HG03159 (cell line): ENCODE measurements around the gene FOXP1.

Experiments
- ATAC-seq: cut with Tn5 transposase; IDR thresholded peaks from one replicate; pipeline ENCODE4 v1.9.1; 2021; ENCODE audit warnings: mild to moderate bottlenecking, moderate library complexity; ENCODE audit not compliant: unreplicated experiment

The FOXP1 gene

DNA sequence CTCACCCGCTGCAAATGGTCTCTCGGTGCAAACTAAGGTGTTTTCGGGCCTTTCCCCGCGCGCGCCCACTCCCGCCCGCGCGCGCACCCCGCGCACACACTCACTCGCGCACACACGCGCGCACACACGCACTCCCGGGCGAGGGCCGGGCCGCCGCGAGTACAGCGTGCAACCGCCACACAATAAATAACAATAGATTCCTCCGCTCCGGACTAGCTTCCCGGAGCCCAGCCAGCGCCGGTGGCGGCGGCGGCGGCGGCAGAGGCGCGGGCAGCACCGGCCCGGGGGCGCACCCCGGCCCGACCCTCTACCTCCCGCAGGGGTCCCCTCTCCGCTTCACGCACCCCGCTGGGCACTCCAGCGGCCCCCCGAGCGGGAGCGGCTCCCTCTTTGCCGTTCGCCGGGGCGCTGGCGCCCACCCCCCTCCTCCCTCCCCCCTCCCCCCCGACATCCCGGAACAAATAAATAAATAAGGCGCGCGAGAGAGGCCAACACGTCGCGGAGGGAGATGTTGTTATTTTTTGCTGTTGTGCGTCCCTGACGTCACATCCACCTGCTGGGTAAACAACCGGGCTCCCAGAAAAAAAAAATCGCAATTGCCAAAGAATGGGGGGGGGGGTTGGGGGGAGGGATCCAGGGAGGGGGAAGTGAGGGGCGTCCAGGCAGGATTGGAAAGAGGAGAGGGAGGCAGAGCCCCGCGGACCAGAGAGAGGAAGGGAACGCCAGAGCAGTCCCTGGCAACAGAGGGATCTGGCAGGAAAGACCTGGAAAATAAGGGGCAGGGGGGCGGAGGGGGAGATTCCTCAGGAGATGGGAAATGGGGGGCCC lies at the start of gene FOXP1:
FOXP1 (minus strand) TSS at position 163 of the 828 bp plus-strand sequence. CDS start 385,347 bp downstream, outside the sequence.
- ATAC-seq = peak; percentile 41

DNA sequence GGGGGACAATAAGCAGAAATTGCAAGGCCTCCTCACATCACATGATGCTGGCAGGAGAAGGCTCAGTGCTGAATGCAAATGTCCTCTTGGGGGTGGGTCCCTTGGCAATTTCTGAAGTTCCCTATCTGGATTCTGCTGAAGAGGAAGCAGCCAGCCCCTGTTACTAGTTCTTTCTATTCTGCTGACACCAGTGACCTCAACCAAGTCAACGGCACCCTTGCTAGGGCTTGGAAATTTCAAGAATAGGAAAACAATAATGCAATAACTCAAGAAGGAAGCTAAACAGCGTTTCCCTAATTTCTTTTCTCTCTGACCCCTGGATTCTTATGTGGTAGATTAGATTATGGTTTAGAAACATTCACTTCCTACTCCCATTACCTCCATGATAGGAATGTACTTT lies 46.2 kb upstream of the FOXP1 start:
- no peak for ATAC-seq

DNA sequence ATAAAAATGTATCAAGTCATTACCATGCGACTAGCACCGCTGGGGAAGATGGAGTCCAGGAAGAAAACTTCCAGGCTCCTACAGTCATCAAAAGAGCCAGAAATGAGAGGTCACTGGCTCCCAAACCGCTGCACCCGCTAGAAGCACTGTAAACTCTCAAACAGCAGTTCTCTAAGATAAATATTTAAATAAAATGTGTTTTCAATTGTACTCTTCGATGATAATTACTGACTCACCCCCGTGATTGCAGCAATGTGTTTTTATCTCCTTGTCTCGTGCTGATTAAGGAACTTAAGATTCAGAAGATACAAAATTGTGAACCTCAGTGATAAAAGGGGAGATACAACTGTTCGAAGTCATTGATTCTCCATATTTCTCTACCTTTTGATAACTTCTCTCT lies 45.8 kb upstream of the FOXP1 start:
- ATAC-seq = no peak

- no peak for ATAC-seq
Measured at GRCh38 chr3:71628522-71628921, 45.0 kb upstream of the FOXP1 start.

DNA sequence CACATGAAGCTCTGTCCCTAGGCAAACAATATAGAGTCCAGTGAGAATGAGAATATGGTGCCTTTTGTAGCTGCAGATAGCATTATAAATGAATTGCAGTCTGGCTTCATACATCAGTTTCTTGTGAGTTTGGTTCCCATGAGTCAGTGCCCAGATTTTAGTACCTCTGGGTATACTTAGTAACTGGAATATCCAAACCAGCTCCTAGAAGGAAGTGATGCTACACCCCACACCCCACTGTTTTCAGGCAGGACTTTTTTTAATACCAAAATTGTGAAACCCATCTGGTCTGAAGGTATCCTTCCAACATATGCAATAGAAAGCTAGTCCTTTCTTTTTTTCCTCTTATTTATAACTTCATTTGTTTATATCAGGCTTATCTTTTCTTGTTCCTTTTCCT lies 42.1 kb upstream of the FOXP1 start:
- ATAC-seq = no peak

DNA sequence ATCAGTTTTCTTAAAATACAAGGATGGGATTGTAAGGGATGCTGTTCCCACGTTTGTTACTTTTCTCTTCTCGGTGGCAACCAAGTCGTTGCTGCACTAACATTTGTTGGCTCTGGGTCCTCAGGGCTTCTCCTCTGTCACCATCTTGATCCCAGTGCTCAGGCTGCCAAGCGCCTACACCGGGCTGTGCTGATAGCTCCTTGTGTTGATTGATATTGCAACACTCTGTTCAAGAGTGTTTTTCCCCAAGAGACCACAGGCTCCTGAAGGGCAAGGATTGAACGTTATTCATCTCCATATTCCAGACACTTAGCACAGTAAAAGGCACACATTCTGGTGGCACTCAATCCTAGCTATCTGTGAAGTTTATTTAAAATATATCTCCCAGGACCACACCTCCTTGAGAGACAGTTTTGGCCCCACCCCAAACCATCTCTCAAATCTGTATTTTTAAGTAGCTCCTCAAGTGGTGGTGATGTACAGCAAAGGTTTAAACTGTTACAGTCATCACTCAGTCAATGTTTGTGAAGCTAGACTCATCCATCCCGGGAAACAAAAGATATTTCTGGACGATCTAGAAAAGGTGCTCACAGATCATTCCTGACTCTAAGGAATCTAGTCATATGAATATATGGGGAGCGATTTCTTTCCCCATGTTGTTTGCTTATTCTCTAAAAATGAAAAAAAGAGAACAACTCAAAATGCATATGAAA lies 38.5 kb upstream of the FOXP1 start:
- no peak for ATAC-seq

DNA sequence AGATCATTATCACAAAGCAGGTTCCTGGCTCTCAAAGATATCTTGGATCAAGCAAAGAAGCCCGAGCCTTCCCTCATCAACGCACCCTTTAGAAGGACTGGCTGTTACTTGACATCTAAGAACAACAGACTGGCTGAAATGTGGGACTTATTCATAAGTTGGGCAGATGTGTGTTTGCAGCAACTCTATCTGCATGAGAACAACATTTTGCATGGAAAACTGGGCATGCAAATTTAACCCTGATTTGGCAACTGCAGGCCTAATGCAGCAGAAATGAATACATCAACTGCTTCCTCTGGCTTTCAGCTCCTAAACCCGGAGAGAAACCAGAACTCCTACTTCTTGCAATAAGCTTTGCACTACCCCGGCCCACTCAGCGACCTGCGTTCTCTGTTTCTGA lies 35.0 kb upstream of the FOXP1 start:
- ATAC-seq = no peak

DNA sequence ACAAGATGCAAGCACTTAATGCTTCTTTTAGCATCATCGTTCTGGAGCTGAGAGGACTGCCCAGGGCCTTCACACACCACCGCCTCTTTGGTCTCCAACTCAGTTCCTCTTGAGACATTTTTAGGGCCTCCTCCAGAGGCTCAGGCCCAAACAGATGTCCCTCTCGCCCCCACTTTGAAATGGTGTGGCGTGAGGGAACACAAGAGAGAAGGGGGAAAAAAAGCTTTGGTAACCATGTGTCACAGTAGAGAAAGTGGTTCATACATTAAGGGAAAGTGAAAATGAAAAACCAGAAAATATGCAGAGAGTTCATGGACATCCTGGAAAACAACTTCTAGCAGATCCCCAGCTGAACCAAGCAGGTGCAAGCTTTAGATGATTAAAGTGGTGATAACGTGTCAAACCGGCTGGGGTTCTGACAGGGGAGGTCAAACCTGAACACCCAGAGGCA lies 33.1 kb upstream of the FOXP1 start:
- ATAC-seq = no peak

- no peak for ATAC-seq
Measured at GRCh38 chr3:71614869-71615268, 31.3 kb upstream of the FOXP1 start.

DNA sequence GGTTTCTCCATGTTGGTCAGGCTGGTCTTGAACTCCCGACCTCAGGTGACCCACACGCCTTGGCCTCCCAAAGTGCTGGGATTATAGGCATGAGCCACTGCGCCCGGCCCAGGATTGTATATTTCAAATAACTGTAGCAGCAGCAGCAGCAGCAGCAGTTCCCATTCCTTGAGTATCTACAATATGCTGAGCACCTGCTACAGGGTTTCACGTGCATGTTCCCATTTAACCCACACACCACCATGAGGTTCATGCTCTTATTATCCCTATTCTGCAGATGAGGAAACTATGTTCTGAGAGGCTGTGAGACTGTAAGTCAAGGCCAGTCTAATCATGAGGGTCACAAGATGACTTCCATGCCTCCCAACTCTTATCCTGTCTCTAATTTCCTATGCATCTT lies 30.9 kb upstream of the FOXP1 start:
- no peak for ATAC-seq

DNA sequence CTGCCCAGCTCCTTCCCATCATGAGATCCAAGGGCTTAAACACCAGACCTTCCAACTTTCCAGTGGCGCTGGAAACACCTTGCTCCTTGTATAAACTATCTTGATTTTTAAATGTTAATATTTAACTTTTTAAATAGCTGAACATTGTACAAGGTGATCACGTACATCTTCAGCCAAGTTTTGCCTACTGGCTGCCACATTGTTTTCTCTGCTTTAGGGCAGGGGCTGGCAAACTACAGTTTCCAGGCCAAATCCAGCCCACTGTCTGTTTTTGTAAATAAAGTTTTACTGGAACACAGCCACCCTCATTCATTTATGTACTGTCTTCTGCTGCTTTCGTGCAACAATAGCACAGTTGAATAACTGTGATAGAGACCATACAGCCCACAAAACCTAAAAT lies 27.6 kb upstream of the FOXP1 start:
- ATAC-seq = no peak

DNA sequence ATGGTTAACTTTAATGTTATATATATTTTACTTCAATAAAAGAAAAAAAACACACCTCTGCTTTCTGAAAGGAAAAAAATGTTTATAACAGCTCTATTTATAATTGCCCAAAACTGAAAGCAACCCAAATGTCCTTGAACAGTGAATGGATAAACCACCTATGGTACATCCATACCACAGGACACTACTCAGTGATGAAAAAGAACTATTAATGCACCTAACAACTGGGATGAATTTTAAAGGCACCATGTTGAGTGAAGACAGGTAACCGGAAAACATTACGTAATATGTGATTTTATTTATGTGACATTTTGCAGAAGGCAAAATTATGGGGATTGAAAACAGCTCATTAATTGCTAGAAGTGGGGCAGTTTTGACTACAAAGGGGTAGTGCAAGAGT lies 23.8 kb upstream of the FOXP1 start:
- no peak for ATAC-seq

DNA sequence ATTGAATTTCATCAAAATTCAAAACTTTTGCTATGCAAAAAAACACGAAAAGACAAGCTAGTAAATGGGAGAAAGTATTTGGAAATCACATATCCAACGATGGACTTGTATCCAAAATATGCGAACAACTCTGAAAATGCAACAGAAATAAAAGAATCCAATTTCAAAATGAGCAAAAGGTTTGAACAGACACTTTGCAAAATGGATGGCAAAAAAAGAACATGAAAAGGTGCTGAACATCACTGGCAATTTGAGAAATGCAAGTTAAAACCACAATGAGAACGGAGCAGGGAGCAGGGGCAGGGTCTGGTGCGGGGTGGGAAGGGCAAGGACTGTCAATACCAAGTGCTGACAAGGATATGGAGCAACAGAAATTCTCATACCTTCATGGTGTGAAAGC lies 23.1 kb upstream of the FOXP1 start:
- ATAC-seq = no peak

DNA sequence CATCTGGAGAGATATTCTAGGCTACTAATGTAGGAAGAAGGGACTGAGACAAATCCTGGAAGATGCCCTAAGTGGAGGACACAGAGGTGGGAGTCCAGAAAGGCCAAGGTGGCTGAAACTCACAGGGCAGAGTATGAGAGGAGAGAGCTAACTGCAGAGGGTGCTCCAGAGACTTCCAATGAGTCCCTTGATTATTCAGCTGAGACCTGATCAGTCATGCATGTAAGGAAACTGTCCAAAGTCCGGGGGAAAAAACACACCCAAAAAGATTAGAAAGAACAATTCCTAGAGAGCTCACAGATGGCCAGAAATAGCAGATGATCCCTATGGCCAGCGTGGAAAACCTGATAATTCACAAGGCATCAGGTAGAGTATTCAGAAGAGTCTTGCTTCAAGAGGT lies 18.7 kb upstream of the FOXP1 start:
- no peak for ATAC-seq

- no peak for ATAC-seq
Measured at GRCh38 chr3:71601811-71602210, 18.3 kb upstream of the FOXP1 start.

DNA sequence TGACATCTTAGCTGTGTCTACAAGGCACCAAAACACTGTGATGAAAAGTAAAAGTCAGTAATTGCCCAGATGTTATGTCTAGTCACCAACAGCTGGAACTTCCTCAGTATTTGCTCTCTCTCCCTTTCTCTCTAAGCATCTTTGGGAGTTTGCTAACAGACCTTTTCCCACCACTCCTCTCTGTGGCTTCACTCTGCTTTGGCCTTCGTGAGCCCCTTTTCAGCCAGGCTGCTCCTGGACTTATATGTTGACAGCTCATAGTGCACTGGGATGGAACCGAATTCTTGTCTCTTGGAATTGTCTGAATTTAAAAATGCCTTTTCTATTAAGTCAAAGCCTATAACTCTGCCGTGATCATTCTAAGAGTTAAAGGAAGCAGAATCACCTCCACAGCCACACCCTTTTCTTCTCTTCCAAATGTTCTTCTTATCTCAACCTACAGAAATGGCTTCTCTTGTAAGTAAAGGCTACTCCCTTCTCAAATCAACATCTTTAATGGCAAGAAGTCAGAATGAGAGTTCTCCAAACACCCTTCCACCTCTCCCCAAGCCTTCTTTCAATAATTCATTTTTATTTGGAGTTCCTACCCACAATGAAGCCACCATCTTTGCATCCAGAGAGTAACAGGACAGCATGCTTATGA lies 17.2 kb upstream of the FOXP1 start:
- ATAC-seq = no peak

- ATAC-seq = no peak
Measured at GRCh38 chr3:71599416-71599815, 15.9 kb upstream of the FOXP1 start.

DNA sequence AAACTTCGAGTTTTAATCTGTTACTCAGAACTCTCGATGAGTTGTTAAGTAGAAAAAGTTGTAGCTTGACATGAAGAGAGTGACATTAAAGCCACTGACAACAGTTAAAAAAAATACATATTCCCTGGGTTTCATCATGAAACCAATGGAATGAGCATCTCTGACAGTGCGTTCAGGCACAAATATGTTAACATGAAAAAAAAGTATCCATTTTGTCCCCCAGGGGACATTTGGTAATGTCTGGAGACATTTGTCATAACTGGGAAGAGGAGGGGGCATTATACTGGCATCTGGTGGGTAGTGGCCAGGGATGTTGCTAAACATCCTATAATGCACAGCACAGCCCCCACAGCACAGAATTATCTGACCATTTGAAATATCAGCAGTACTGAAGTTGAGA lies 14.8 kb upstream of the FOXP1 start:
- no peak for ATAC-seq

DNA sequence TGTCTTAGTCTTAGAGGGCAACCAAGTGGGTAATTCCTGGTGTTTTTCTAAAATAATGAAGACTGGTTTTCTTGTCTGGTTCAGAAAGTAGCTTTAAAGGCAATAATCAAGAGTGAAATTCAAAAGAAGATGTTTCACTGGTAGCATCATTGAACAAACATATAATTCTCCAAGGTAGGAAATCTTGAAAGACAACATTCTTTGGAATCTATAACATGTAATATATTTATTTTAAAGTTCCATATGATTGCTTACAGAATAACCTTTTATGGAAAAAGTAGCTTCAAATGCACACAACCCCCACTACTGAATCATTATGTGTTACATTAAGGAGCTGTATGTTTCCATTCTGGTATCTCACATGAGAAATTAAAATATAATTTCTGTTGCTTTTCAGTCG lies 13.8 kb upstream of the FOXP1 start:
- no peak for ATAC-seq

DNA sequence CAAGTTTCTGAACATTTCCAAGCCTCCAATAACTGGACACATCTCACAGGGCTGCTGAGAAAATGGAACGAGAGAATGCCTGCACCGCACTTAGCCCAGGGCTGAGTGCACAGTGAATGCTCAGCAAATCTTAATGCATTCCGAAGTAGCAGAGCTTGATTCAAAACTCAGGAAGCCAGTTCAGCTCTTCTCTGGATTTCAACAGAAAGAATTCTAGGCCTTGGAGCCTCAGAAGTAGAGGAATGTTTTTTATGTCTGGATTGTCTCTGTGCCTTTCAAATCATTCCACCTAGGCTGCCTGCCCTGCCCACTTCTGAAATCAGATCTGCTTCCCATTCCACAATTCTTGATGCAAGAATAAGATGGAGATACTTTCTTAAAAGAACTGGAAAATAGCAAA lies 9.6 kb upstream of the FOXP1 start:
- no peak for ATAC-seq

DNA sequence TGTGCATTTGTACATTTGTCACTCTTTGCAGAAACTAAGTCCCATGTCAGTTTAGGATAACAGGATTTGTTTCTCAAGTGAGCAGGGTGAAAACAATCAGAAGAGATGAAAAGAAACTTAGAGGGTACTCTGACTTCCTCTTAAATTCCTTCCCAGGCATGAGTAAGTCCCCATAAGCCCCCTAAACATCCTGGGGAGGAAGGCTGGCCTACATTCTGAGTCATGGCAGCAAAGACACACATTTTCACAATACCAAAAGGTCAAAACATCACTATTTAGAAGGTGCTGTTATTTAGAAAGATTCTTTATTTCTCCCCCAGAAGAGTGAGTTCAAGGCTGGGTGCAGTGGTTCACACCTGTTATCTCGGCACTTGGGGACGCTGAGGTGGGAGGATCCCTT lies 7.6 kb upstream of the FOXP1 start:
- no peak for ATAC-seq

DNA sequence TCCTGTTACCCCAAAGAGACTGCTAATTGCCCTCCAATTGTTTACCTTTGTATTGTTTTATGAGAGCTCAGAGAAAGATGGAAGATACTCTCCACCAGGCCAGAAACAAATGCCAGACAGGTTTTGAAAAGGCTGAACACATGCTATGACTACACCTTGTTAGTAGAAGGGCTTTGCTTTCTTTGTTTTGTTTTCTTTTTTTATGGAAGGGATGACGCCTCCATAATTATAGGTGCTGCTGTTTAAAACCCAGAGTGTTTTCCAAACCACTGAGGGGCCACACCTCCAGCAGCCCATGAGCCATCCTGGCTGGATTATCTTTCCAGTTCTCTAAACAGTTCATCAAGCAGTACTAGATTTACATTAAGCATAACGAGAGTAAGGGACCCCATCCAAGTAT lies 5.6 kb upstream of the FOXP1 start:
- ATAC-seq = no peak
